Nephron progenitor cell (in vitro differentiated cells): ENCODE data around the gene ADAM17.
A peak's percentile ranks its signal among the peaks of the same experiment; 100 is the strongest.

Experiments used
- DNase-seq: peaks from one replicate; pipeline ENCODE4 v3.0.0; 2021
- H3K27ac Mint-ChIP-seq: 2 replicates; pipeline ENCODE4 v1.8.0; 2021; ENCODE audit warnings: mild to moderate bottlenecking, moderate library complexity, mixed read lengths
- H3K27me3 Mint-ChIP-seq: 2 replicates; pipeline ENCODE4 v1.8.0; 2021; ENCODE audit warnings: mild to moderate bottlenecking, low read depth, mixed read lengths; ENCODE audit not compliant: poor library complexity
- H3K36me3 Mint-ChIP-seq: 2 replicates; pipeline ENCODE4 v1.8.0; 2021; ENCODE audit warnings: low read depth, mixed read lengths
- H3K4me1 Mint-ChIP-seq: 2 replicates; pipeline ENCODE4 v1.8.0; 2021; ENCODE audit warnings: mixed read lengths
- H3K4me3 Mint-ChIP-seq: 2 replicates; pipeline ENCODE4 v1.8.0; 2021; ENCODE audit warnings: mild to moderate bottlenecking, moderate library complexity, mixed read lengths
- H3K9me3 Mint-ChIP-seq: 2 replicates; pipeline ENCODE4 v1.8.0; 2021; ENCODE audit warnings: mild to moderate bottlenecking, moderate library complexity, mixed read lengths
- TF ChIP-seq, protein P1 (sequence below): fragments of 200-600 bp; sonication (generic); IDR thresholded peaks from 2 replicates; pipeline ENCODE4 v1.5.0; 2021; ENCODE audit warnings: antibody characterized with exemption

Gene ADAM17

GRCh38 chr2:9441556-9441955, 114.1 kb downstream of the ADAM17 start:
- DNase-seq = no peak
- Mint-ChIP-seq H3K4me3 (no peak overlapping the region), H3K9me3 (no peaks in the 10 kb centered on the region), H3K27me3 (no peaks in the 10 kb centered on the region), H3K36me3 (peaks cover 69% of the 10 kb centered on the region), H3K4me1 (no peaks in the 10 kb centered on the region), H3K27ac (peak overlapping the region; percentile 64)
- TF ChIP-seq, protein P1, sequence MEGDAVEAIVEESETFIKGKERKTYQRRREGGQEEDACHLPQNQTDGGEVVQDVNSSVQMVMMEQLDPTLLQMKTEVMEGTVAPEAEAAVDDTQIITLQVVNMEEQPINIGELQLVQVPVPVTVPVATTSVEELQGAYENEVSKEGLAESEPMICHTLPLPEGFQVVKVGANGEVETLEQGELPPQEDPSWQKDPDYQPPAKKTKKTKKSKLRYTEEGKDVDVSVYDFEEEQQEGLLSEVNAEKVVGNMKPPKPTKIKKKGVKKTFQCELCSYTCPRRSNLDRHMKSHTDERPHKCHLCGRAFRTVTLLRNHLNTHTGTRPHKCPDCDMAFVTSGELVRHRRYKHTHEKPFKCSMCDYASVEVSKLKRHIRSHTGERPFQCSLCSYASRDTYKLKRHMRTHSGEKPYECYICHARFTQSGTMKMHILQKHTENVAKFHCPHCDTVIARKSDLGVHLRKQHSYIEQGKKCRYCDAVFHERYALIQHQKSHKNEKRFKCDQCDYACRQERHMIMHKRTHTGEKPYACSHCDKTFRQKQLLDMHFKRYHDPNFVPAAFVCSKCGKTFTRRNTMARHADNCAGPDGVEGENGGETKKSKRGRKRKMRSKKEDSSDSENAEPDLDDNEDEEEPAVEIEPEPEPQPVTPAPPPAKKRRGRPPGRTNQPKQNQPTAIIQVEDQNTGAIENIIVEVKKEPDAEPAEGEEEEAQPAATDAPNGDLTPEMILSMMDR = no peak

- Mint-ChIP-seq H3K27me3 (no peaks in the 10 kb centered on the region), H3K9me3 (no peaks in the 10 kb centered on the region), H3K27ac (no peak overlapping the region), H3K4me3 (no peak overlapping the region), H3K36me3 (peaks cover 67% of the 10 kb centered on the region), H3K4me1 (no peaks in the 10 kb centered on the region)
- no peak for DNase-seq
- TF ChIP-seq, protein P1 = no peak
Measured at GRCh38 chr2:9440058-9440727, 115.4 kb downstream of the ADAM17 start.

DNA sequence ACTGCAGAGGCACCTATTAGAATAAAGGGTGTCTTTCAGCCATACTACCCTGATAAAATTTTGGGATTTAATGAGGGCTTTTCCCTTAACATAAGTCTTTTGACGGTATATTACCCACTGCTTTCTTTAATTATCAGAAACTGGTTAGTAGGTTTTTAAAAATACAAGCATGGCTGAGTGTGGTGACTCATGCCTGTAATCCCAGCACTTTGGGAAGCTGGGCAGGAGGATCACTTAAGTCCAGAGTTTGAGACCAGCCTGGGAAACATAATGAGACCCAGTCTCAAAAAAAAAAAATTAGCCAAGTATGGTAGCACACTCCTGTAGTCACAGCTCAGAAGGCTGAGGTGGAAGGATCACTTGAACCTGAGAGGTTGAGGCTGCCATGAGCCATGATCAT, 116.1 kb downstream of the ADAM17 start:
- H3K9me3 Mint-ChIP-seq = no peaks in the 10 kb centered on the region
- H3K27me3 Mint-ChIP-seq = no peaks in the 10 kb centered on the region
- DNase-seq = no peak
- H3K4me1 Mint-ChIP-seq = no peaks in the 10 kb centered on the region
- no peak overlapping the region for H3K4me3 Mint-ChIP-seq
- no peak overlapping the region for H3K27ac Mint-ChIP-seq
- peaks cover 67% of the 10 kb centered on the region for H3K36me3 Mint-ChIP-seq
- TF ChIP-seq, protein P1 = no peak
